GM19193 (cell line): ENCODE data around the gene HES2.

ENCODE experiments used
- POLR2A ChIP-seq: IDR thresholded peaks from 4 replicates; pipeline ENCODE4 v1.6.1; 2011; ENCODE audit not compliant: insufficient read depth, insufficient read length; ENCODE audit errors: extremely low read depth

The HES2 gene

GRCh38 chr1:6419804-6420453 is at the start of gene HES2:
Gene HES2, minus strand, starts transcription at chr1:6419919. Its CDS starts 99 bp downstream, at chr1:6419820.
- peak; percentile 39 for TF ChIP-seq POLR2A

GRCh38 chr1:6468729-6469461 is 49.2 kb upstream of the HES2 start:
- TF ChIP-seq POLR2A, result no peak

GRCh38 chr1:6467744-6468688 is 48.3 kb upstream of the HES2 start:
- TF ChIP-seq POLR2A, result no peak

- TF ChIP-seq POLR2A, result no peak
Measured at GRCh38 chr1:6467224-6467623, 47.5 kb upstream of the HES2 start.

- TF ChIP-seq POLR2A, result no peak
Measured at GRCh38 chr1:6466751-6467150, 47.0 kb upstream of the HES2 start.

DNA sequence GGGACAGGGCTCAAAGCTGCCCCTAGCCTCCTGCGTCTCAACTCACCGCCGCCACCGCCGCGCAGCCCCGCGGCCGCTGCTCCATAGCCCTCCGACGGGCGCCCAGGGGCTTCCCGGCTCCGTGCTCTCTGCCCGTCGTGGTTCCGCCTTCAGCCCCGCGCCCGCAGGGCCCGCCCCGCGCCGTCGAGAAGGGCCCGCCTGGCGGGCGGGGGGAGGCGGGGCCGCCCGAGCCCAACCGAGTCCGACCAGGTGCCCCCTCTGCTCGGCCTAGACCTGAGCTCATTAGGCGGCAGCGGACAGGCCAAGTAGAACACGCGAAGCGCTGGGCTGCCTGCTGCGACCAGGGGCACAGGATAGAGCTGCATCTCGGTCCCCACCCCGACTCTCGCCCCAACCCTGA is 46.3 kb upstream of the HES2 start, which contains the start of gene TNFRSF25:
Gene TNFRSF25, minus strand, starts transcription at position 151 of the 400 bp plus-strand sequence. Its CDS starts 66 bp downstream, at position 85.
- TF ChIP-seq POLR2A, result no peak

DNA sequence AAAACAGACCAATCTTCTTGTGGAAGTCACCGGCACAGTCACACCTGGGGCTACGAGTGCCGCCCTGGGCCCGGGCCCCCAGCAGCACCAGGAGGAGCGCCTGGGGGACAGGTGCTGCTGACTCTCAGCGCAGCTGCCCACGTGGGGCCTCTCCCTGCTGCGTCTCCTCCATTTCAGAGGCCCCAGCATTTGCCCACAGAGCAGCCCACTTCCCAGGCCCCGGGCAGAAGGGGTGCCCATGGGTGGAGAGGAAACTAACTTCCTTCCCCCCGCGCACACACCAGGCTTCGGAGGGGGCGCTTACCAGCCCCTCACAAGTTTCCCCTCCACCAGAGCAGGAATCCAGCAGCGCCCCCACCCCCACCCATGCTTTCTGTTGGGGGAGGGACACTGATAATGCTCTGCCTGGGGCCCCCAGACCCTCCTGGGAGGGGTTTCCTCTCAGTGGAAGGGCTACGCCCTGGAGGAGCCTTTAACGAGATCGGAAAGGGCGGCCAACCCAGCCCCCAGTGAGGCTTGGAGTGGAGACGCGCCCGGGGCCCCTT is 45.8 kb upstream of the HES2 start:
- no peak for TF ChIP-seq POLR2A

GRCh38 chr1:6464915-6465314 is 45.2 kb upstream of the HES2 start:
- no peak for TF ChIP-seq POLR2A

DNA sequence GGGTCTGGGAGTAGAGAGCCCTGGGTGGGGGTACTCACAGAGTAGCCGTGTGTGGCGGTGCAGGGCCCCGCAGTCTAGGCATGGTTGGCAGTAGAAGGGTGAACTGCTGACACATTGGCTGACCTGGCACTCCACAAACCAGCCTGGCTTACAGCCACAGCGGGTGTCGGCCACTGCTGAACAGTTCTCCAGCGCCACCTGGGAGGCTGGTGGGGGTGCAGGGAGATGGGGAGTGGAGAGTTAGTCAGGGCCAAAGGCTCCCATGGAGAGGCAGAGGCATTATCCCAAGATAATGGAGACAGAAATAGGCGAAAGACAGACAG is 44.8 kb upstream of the HES2 start:
- TF ChIP-seq POLR2A, result no peak

DNA sequence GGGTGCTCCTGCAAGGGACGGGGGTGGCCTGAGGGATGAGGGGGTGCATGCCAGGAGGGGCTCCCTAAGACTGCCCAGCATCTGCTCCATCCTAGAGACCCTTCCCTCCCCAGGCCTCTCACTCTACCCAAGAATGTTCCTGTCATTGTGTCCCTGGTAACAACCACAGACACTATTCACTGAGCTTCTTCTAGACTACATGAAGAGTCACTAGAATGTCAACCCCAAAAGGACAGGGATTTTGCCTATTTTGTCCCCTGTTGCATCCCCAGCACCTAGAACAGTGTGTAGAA is 43.3 kb upstream of the HES2 start:
- TF ChIP-seq POLR2A, result no peak

GRCh38 chr1:6462412-6463119 is 42.8 kb upstream of the HES2 start:
- TF ChIP-seq POLR2A, result no peak

DNA sequence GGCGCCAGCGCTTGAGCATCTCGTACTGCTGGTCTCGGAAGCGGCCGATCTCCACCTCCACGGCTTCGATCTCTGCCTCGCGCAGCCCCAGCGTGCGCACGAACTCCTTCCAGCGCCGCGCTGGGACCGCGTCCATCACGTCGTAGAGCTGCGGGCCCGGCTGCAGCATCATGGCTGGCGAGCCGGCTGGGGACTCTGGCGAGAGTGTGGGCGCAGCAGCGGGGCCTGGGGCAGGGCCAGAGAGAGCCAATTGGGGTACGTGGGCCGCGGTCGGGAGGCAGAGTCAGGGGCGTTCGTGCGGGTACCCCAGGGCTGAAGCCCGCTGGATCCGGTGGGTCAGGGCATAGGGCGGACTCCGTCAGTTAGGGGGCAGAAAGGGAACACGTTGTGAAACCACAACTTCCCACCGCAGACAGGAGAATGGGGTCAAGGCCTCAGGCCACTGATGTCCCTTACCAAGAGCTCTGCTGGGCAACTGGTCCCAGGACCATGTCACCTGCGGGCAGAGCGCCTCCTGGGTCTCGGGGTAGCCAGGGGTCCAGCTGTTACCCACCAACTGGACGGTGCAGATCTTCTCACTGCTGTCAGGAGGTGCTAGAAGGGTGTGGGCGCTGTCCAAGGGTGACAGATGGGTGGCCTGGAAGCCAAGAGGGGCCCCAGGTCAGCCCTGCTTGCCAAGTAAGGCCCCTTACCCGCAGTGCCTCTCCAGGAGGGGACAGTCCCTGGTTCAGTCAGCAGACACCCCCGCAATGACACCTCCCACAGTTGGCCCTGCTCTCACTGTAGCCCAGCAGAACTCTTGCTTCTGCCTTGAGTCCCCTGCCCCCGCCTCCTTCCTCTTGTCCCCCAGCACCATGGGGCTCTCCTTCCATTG is 42.1 kb upstream of the HES2 start:
- no peak for TF ChIP-seq POLR2A

DNA sequence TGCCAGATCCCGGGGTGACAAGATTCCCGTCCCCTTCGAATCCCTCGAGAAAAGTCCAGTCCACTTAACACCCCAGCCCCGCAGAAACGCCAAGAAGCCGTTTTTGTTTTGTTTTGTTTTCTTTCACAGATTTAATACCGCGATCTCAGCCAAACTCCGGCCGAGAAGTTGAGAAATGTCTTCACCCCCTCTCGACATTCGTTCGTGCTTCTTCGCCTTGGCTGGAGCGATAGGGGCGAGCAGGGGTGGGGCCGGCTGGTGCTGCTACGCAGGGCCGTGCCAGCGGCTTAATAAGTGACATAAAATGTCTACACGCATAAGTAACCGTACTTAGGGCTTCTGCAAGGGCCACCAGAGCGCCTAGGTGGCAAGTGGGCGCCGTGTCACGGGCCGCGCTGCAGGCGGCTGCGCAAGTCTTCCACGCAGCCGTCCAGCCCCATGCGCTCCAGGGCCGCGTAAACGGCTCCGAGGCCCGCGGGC is 41.4 kb upstream of the HES2 start:
- TF ChIP-seq POLR2A, result no peak
